HL-60/S4 treated with retinoic acid at 250 ng/mL for 4 days and 3 days (cell line): Measurements from ENCODE around the gene PIK3CD.
"Not testable (repeated sequence)": the region's sequence is repeated elsewhere in the genome, so short reads cannot be mapped to it uniquely, and the experiment has no call there.

Source experiments
- in situ Hi-C: fragments of 300-500 bp; cut with MboI; formaldehyde crosslinking; loops from 2 replicates; pipeline ENCODE4 v1.7.0; 2022; ENCODE audit warnings: low sequenced_read_pairs

PIK3CD gene

DNA sequence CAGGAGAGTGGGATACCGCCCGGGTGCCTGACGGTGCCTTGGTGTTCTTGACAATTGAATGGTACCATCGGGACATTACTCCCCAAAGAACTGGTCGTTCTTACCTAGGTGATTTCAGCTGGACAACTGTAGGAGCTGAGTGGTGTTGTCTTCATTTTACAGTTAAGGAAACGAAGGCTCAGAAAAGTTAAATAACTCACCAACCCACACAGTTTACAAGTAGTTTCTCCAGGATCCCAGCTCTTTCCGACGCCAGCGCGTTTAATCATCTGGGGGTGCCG, 1.6 kb downstream of the PIK3CD start:
- in situ Hi-C loops: no loop called here

DNA sequence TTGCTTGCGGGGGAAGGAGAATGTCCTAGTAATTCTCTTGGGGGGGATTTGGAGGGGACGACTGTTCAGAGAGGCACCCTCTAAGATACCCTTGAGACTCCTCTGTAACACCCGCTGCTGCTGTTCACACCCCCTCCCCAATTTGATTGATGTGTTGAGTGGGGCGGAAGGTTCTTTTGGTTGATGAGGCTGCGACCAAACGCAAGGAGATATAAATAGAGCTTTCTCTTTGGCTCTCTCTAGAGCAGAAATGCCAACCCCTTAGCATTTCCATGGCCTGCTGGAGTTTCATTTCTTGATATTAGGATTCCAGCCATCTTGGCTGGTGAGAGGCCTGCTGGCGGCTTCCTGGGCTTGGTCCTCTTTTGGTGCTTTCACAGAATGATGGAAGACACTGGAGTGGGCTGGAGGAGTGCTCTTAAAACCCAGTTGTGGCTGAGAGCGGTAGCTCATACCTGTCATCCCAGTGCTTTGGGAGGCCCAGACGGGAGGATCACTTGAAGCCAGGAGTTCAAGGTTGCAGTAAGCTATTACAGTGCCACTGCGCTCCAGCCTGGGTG, 2.0 kb downstream of the PIK3CD start:
- in situ Hi-C loops: no loop called here

DNA sequence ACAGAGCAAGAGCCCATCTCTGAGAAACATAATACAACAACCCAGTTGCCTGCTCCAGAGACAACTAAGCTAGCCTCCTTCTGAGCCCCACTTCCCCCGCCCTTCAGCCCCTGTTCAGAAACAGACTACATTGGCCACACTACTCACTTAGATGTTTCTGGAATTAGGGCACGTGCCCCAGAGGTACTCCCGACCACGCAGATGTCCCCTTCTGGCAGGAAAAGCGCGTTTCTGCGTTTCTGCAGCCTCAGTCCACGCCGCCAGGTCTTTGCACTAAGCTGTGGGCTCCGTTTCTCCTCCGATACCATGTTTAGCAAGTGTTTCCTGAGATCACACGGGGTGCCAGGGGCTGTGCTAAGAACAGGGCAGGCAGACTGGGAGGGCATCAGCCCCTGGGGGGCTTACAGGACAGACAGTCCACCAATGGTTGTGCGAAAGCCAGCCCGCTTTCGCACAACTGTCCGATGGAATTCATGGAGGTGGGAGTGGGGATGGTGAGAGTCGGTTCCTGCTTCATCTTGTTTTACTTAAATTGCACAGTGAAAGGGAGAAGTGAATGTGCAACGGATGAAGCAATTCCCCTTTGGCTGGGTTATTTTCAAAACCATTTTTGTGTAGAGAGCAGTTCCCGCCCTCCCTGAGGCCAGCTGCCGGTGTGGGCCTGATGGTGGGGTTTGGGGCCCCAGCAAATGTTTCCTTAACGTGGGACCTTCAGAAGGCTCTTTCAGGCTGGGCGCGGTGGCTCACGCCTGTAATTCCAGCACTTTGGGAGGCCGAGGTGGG, 2.7 kb downstream of the PIK3CD start:
- in situ Hi-C loops: no loop called here

DNA sequence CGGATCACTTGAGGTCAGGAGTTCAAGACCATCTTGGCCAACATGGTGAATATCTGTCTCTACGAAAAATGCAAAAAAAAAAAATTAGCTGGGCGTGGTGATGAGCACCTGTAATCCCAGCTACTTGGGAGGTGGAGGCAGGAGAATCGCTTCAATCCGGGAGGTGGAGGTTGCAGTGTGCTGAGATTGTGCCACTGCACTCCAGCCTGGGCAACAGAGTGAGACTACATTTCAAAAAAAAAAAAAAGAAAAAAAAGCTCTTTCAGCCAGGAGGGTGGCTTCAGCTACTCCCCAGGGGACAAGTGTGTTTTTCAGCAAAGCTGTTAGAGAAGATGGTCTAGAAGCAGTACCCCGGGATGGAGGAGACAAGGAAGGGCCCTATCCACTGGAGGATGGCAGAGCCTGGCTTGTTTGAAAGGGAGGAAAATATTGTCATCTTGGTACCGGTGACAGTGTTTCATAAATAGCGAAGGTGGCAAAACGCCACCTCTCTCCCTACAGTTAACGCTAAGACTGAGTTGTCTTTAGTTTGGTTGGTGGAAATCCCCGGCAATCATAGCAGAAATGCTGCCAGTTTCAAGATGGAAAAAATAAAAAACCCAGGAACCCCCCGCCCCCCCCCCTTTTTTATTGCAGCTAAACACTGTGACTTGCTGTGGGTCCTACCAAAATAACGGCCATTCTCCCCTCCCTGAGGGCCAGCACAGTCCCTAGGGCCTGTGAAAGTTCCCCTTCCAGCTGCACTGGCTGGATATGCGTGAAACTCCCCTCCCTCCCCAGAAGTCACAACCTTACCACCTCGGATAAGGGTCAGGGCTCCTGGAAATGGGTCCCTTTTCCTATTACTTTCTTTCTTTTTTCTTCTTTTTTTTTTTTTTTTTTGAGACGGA, 3.5 kb downstream of the PIK3CD start:
- in situ Hi-C loops: no loop called here

DNA sequence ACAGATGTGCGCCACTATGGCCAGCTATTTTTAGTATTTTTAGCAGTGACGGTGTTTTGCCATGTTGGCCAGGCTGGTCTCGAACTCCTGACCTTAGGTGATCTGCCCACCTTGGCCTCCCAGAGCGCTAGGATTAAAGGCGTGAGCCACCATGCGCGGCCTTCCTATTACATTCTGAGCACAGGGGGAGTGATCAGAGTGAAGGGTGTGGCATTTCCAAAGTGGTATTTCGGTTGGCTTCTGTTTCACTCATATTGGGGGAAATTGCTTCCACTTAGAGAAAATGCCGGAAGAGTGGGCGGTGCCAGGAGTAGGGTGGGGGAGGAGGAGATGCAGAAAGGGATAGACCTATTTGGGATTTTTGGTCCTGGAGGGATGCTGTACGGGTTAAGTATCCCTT, 4.3 kb downstream of the PIK3CD start:
- in situ Hi-C loops: no loop called here

DNA sequence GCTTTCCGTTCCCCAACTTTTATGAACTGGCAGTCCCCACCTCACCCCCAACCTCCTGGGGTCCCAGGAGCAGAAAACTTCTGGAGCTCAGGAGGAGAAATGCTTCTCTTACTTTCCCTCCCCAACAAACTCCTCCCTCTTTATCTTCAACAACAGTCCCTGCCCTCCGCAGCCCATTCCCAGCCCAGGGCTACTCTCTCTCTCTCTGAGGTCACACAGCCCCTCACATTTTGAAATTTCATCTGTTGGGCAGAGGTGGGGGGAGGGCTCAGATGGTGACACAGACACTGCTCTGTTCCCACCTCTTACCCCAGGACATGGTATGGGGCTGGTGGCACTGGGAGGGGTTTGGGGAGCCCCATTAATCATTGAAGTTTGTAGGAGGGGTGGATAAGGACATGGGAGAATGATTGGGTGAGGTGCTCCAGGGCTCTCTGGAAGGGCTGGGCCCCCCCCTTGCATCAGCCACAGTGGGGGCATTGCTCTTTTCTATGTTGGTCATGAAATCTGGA, 6.0 kb downstream of the PIK3CD start:
- in situ Hi-C loops: no loop called here

DNA sequence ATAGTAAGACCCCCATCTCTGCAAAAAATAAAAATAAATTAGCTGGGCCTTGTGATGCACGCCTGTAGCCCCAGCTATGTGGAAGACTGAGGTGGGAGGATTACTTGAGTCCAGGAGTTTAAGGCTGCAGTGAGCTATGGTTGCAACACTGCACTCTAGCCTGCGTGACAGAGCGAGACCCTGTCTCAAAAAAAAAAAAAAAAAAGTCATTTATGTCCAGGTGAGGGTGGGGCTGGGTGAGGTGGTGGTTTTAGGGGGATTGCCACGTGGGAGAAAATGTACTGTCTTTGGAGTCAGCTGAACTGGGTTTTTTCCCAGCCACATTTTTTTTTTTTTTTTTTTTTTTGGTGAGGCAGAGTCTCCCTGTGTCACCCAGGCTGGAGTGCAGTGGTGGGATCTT, 6.7 kb downstream of the PIK3CD start:
- in situ Hi-C loops: no loop called here

DNA sequence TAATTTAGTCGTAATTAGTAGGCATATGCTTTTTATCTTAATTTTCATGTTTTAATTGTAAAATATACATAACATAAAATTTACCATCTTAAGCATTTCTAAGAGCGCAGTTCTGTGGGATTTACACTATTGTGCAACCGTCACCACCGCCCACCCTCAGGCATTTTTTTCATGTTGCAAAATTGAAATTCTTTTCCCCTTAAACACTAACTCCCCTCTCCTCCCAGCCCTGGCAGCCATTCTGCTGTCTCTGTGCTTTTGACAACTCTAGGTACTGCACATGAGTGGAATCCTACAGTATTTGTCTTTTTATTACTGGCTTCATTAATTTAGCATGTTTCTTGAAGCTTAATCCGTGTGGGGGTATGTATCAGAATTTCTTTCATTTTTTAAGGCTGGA, 7.8 kb downstream of the PIK3CD start:
- in situ Hi-C loops: no loop called here

DNA sequence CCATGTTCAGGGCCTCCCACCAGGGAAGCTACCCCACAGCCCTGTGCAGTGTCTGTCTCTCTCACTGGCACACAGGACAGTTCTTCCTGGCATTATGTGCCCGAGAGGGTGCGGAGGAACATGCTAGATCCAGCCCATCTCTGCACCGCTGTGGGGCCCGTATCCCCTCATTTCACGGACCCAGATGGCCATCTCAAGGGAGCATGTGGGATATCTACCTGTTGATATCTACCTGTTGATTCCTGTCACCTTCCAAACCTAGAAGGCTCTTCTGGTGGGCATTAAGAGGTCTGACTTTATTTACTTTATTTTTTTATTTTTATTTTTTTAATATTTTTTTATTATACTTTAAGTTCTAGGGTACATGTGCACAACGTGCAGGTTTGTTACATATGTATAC, 11.7 kb downstream of the PIK3CD start:
- in situ Hi-C loops: no loop called here

DNA sequence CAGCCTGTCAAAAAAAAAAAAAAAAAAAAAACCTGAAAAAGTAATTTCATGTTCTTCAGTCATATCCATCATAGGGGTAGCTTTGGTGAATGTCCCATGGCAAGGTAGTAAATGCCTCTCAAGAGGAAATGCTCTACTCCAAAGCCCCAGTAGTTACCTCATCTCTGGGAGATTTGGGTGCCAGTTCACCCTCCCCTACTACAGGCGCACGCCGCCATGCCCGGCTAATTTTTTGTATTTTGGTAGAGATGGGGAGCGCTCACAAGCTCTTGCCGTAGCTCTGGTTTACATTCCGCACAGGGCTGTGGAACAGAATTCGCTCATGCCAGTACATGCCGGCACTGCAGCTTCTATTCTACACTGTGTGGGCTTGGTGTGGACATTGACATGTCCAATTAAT, 13.7 kb downstream of the PIK3CD start:
- in situ Hi-C loops: no loop called here

DNA sequence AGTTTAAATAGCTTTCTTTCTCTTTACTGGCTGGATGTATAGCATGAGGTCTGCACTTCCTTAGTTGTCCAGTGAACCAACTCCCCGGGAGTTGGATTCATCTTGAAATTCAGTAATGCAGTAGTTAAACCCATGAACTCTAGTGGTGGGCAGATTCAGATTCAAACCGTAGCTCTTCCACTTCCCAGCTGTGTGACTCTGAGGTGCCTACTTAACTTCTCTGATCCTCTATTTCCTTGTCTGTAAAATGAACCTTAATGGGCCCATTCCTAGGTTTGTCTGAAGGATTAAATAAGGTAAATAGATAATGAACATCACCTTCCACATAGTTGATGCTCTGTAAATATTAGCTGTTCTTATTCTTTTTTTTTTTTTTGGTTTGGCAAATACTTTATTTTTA, 16.5 kb downstream of the PIK3CD start:
- in situ Hi-C loops: no loop called here

DNA sequence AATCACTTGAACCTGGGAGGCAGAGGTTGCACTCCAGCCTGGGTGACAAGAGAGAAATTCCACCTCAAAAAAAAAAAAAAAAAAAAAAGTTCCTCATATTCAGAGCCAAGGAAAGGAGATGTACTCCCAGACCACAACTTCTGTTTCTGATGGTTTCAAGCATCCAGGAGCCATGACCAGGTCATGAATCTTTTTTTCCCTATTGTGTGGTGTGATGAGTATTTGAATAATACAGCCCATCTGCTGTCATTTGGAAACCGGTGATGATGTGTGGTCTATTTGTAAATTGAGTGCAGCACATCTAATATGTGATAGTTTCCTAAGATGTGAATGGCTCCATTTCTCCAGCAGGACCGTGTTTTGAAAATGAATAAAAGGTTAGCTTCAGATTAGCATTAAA, 18.6 kb downstream of the PIK3CD start:
- in situ Hi-C loops: no loop called here

DNA sequence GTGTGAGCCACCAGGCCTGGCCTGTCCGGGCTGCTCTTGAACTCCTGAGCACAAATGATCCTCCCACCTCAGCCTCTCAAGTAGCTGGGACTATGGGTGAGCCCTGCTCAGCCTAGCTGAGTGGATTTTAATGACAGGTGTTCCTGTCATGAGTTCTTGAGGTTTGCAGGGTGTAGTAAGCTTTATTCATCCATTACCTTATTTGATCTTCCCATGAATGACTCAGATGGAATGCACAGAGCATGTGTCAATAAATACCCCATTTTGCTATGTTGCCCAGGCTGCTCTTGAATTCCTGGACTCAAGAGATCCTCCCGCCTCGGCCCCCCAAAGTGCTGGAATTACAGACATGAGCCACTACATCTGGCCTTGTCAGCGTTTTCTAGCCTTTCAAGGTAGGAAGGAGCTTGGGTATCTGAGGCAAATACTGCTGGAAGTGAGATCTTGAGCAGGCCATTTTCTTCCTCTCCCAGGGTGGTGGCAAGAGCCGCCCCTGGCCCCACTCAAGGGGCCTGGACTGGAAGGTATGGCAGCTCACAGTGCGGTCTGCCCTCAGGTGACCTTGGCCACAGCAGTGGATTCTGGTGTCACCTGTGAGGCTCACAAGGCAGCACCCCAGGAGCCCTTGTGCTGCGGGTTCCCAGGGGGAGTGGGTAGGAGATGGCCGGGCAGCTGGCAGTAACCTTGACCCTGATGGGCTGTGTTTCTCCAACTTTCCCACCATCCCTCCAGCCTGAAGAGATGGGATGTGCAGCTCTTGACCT, 20.0 kb downstream of the PIK3CD start:
- in situ Hi-C loops: no loop called here

DNA sequence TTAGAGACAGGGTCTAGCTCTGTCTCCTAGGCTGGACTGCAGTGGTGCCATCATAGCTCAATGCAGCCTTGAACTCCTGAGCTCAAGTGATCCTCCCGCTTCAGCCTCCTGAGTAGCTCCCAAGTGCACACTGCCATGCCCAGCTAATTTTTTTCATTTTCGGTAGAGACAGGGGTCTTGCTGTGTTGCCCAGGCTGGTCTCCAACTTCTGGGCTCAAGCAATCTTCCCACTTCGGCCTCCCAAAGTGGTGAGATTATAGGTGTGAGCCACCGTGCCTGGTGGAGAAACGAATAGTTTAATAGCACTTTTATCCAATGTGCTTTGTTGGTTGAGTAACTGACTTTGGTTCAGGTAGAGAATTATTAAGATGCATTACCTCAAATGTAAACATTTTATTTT, 20.9 kb downstream of the PIK3CD start:
- in situ Hi-C loops: no loop called here

DNA sequence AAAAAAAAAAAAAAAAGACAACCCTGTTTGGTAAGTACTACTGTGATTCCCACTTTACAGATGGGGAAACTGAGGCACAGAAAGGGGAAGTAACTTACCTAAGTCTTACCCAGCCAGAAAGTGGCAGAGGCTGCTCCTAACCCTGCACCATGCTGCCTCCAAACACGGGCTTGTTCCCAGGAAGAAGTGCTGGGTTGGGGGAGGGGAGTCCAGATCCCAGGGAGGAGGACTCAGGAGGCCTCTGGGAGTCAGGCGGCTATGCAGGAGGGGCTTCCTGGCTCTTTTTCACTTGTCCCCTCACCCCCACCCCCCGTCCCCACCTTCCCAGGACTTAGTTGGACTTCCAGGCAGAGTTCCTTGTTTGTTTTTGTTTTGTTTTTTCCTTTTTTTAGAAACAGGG, 23.9 kb downstream of the PIK3CD start:
- in situ Hi-C loops: no loop called here

DNA sequence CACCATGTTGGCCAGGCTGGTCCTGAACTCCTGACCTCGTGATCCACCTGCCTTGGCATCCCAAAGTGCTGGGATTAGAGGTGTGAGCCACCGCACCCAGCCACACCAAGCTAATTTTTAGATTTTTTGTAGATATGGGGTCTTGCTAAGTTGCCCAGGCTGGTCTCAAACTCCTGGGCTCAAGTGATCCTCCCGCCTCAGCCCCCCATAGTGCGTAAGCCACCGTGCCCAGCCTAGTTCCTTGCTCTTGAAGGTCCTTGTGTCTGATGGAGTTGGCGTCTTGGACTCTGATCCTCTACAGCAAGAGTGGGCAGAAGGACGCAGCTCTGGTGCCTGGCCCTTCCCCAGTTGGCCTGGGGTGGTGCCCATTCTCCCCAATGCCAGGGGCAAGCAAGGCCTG, 24.6 kb downstream of the PIK3CD start:
- in situ Hi-C loops: not testable (repeated sequence)

DNA sequence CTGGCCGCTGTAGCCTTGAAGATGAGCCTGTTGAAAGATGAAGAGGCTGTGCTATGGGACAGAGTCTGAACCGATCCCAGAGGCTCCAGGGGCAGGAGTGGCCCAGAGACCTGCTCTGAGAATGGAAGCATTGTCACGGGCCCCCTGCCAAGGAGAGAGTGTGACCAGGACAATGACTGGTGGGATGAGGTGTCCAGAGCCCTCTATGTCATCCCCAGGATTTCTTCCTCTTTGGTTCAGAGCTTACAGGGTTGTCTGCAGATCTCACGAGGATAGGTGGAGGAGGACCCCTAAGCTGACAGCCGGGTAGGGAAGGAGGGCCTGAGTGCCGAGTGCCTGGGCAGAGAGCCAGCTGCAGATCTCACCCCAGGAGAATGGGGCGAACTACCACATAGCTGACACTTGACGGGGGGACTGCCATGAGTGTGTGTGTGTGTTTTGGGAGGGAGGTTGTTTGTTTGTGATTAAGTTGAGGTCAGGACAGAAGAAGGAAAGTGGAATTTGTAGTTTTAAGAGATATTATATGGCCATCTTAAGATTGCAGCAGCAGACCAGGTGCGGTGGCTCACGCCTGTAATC, 25.4 kb downstream of the PIK3CD start:
- in situ Hi-C loops: no loop called here

DNA sequence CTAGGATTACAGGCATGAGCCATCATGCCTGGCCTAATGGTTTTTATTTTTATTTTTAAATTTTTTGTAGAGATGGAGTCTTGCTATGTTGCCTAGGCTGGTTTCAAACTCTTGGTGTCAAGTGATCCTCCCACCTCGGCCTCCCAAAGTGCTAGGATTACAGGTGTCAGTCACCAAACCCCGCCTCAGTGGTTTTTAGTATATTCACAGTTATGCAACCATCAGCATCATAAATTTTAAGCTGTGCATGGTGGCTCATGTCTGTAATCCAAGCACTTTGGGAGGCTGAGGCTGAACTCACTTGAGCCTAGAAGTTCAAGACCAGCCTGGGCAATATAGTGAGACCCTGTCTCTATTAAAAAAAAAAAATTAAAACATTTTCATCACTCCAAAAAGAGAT, 28.6 kb downstream of the PIK3CD start:
- in situ Hi-C loops: no loop called here

DNA sequence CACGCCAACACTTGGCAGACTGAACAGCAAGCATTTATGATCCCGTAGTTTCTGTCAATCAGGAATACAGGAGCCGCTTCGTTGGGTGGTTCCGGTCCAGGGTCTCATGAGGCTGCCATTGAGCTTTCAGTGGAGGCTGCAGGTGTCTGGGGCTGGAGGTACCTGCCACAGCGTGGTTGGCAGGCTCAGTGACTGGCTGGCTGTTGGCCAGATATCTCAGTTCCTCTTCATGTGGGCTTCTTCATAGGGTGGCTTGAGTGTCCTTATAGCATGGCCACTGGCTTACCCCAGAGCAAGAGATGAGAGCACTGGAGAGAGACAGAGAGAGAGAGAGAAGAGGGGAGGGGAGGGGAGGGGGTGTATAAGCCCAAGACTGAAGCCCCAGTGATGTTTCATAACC, 29.3 kb downstream of the PIK3CD start:
- in situ Hi-C loops: no loop called here

DNA sequence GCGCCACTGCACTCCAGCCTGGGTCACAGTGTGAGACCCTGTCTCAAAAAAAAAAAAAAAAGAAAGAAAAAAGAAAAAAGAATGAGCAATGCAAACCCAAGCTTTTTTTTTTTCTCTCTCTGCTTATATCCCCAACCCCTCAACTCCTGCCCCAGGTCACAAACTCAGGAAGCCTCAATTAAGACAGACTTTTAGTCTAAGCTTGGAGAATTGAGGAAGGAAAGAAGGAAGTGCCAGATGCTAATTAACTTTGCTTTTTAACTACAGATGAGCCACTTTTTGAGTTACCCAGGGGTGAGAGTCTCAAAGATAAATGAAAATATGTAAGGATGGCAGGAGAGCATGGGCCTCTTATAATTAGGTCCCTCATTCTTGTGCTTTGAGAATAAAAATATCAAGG, 33.3 kb downstream of the PIK3CD start:
- in situ Hi-C loops: no loop called here
